HCT116 (cell line): ENCODE data around the gene FGF8. TPM values are rescaled to one million over a fixed set of nuclear protein-coding genes. Genes with fewer than 3 reads are reported as not detected.
A peak's percentile ranks its signal among the peaks of the same experiment; 100 is the strongest.

Experiments used
- ATAC-seq: fragments of 200-7000 bp; cut with Tn5 transposase; 2 replicates; pipeline ENCODE4 v1.9.1; 2020; ENCODE audit warnings: mild to moderate bottlenecking, moderate library complexity
- BruUV-seq: library from RNA; stranded (reverse); fragments of 400-500 nt; replicated peaks from 2 replicates; lab custom pipeline; 2021; lab: Mats Ljungman, UMichigan
- CTCF ChIA-PET: fragments of 300-600 bp; sonication (Branson Sonifier 250); formaldehyde crosslinking; loops from one replicate; lab custom pipeline; 2021; ENCODE audit warnings: antibody characterized with exemption; lab: Charles Lee
- POLR2A ChIA-PET: fragments of 300-600, 350-600 bp; sonication (Branson Sonifier 250); formaldehyde crosslinking; loops from one replicate; lab custom pipeline; 2021; ENCODE audit warnings: antibody characterized with exemption; lab: Charles Lee
- RAD21 ChIA-PET, 2 experiments: fragments of 300-600 bp; sonication (Branson Sonifier 250); formaldehyde crosslinking; loops; one replicate each; lab custom pipeline; 2023; ENCODE audit warnings: low total read pairs in 2 of 2; ENCODE audit not compliant: uncharacterized antibody in 2 of 2, unreplicated experiment in 2 of 2, low non-redundant PET in 1 of 2; lab: Charles Lee
- DNase-seq: peaks from one replicate; pipeline ENCODE4 v3.0.0-alpha.2; 2010; ENCODE audit warnings: low read depth, low spot score
- H2AFZ ChIP-seq: fragments of 200-600 bp; shearing (Covaris generic), sonication (generic); 2 replicates; pipeline ENCODE4 v1.6.1; 2017; ENCODE audit warnings: low read depth, mixed run types, mixed read lengths, antibody characterized with exemption, low read length; ENCODE audit not compliant: poor library complexity, severe bottlenecking
- H3K27ac ChIP-seq: 2 replicates; pipeline ENCODE4 v1.5.1; 2012; ENCODE audit warnings: low read depth, low read length
- H3K27me3 ChIP-seq: fragments of 200-600 bp; sonication (generic); 2 replicates; pipeline ENCODE4 v1.6.1; 2016; ENCODE audit warnings: mixed run types, low read length, mixed read lengths; ENCODE audit not compliant: insufficient read depth
- H3K36me3 ChIP-seq, 2 experiments: fragments of 200-500 bp in 1 of 2; fragments of 200-600 bp in 1 of 2; sonication (Bioruptor generic) in 1 of 2; sonication (generic) in 1 of 2; 2 replicates each; pipeline versions ENCODE4 v1.5.1 to v1.6.1; 2014 to 2016; ENCODE audit warnings: low read length in 2 of 2, inconsistent platforms in 1 of 2, mixed read lengths in 1 of 2, mixed run types in 1 of 2; ENCODE audit not compliant: insufficient read depth in 2 of 2, control insufficient read depth in 1 of 2
- H3K4me1 ChIP-seq, 2 experiments: fragments of 200-600 bp in 1 of 2; sonication (generic) in 1 of 2; 2 replicates each; pipeline versions ENCODE4 v1.5.1 to v1.6.1; 2012 to 2017; ENCODE audit warnings: low read length in 2 of 2, inconsistent platforms in 1 of 2, mild to moderate bottlenecking in 1 of 2, mixed read lengths in 1 of 2, mixed run types in 1 of 2, moderate library complexity in 1 of 2; ENCODE audit not compliant: insufficient read depth in 2 of 2, control insufficient read depth in 1 of 2
- H3K4me2 ChIP-seq: fragments of 200-600 bp; sonication (generic); 2 replicates; pipeline ENCODE4 v1.6.1; 2017; ENCODE audit warnings: mixed run types, low read length, mixed read lengths
- H3K4me3 ChIP-seq, 2 experiments: fragments of 200-600 bp in 1 of 2; sonication (generic) in 1 of 2; replicated peaks in 1 of 2; 2 replicates each; pipeline ENCODE4 v1.5.1; 2011 to 2016; ENCODE audit warnings: low read length in 2 of 2, control low read depth in 1 of 2, low read depth in 1 of 2, mild to moderate bottlenecking in 1 of 2, mixed read lengths in 1 of 2, mixed run types in 1 of 2
- H3K79me2 ChIP-seq: fragments of 200-600 bp; sonication (generic); 2 replicates; pipeline ENCODE4 v1.6.1; 2017; ENCODE audit warnings: mild to moderate bottlenecking, mixed run types, low read length, moderate library complexity, mixed read lengths; ENCODE audit not compliant: insufficient read depth
- H3K9ac ChIP-seq: fragments of 200-600 bp; sonication (generic); 2 replicates; pipeline ENCODE4 v1.6.1; 2016; ENCODE audit warnings: low read length, mixed read lengths
- H3K9me2 ChIP-seq: fragments of 200-600 bp; sonication (generic), shearing (Covaris generic); 2 replicates; pipeline ENCODE4 v1.6.1; 2017; ENCODE audit warnings: mixed run types, mild to moderate bottlenecking, moderate library complexity; ENCODE audit not compliant: insufficient read depth
- H3K9me3 ChIP-seq, 2 experiments: fragments of 200-500 bp in 1 of 2; fragments of 200-600 bp in 1 of 2; sonication (Bioruptor generic) in 1 of 2; sonication (generic) in 1 of 2; 2 replicates each; pipeline ENCODE4 v1.6.1; 2014 to 2017; ENCODE audit warnings: low read length in 2 of 2, mixed read lengths in 2 of 2, inconsistent platforms in 1 of 2, low read depth in 1 of 2, mild to moderate bottlenecking in 1 of 2, mixed run types in 1 of 2, moderate library complexity in 1 of 2; ENCODE audit not compliant: control insufficient read depth in 1 of 2, insufficient read depth in 1 of 2
- H4K20me1 ChIP-seq: fragments of 200-600 bp; sonication (generic), shearing (Covaris generic); 2 replicates; pipeline ENCODE4 v1.6.1; 2017; ENCODE audit warnings: mixed run types, mild to moderate bottlenecking, moderate library complexity; ENCODE audit not compliant: insufficient read depth
- POLR2AphosphoS5 ChIP-seq: IDR thresholded peaks from 2 replicates; pipeline ENCODE4 v1.6.1; 2011; ENCODE audit warnings: mild to moderate bottlenecking, low read depth, low read length, moderate library complexity
- RAD21 ChIP-seq: IDR thresholded peaks from 2 replicates; pipeline ENCODE4 v1.6.1; 2012; ENCODE audit warnings: low read depth, mild to moderate bottlenecking
- ZFX ChIP-seq: fragments of 450-650 bp; IDR thresholded peaks from 2 replicates; pipeline ENCODE4 v1.6.1; 2017
- intact Hi-C: fragments of 100-400 bp; cut with micrococcal nuclease; formaldehyde crosslinking; loops from 2 replicates; pipeline ENCODE4 v1.10.0; 2022
- total RNA-seq: library from RNA; stranded (reverse); gene quantifications from one replicate; pipeline ENCODE4 v1.2.1, GENCODE V29; 2021; ENCODE audit not compliant: unreplicated experiment
- TF ChIP-seq, protein P1 (sequence below): IDR thresholded peaks from 2 replicates; pipeline ENCODE4 v1.6.1; 2012; ENCODE audit warnings: low read depth

Gene FGF8
- total RNA-seq, 1 experiment from 2014 or later, result 2.7 TPM

DNA sequence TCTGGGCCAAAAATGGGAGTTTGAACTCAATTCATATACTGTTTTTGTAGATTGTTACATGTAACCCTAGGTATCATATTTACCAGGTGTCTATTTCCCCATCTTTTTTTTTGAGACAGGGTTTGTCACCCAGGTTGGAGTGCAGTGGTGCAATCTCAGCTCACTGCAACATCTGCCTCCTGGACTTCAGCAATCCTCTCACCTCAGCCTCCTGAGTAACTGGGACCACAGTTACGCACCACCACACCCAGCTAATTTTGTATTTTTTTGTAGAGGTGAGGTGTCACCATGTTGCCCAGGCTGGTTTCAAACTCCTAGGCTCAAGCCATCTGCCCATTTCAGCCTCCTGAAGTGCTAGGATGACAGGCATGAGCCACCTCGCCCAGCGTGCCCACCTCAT, 52.7 kb downstream of the FGF8 start:
- DNase-seq (no peak), ATAC-seq (no peak)
- no peak overlapping the region for H3K4me2 ChIP-seq
- no peaks in the 10 kb centered on the region for H4K20me1 ChIP-seq
- no peaks in the 10 kb centered on the region for H3K79me2 ChIP-seq
- H3K9ac ChIP-seq, result no peak overlapping the region
- no peak overlapping the region for H2AFZ ChIP-seq
- POLR2A ChIA-PET, result no interaction called here
- H3K27ac ChIP-seq, result no peak overlapping the region
- no TSS peak for BruUV-seq
- CTCF ChIA-PET, result interaction anchor here (1.8 kb wide), 1 partner anchor 121 kb away, joined by 6 read pairs; no protein-coding TSS in a partner anchor
- RAD21 ChIA-PET, result no interaction called here
- H3K9me3 ChIP-seq, result no peaks in the 10 kb centered on the region
- H3K9me2 ChIP-seq, result no peaks in the 10 kb centered on the region
- no peaks in the 10 kb centered on the region for H3K4me1 ChIP-seq
- intact Hi-C loops, result no loop called here
- TF ChIP-seq, protein P1, sequence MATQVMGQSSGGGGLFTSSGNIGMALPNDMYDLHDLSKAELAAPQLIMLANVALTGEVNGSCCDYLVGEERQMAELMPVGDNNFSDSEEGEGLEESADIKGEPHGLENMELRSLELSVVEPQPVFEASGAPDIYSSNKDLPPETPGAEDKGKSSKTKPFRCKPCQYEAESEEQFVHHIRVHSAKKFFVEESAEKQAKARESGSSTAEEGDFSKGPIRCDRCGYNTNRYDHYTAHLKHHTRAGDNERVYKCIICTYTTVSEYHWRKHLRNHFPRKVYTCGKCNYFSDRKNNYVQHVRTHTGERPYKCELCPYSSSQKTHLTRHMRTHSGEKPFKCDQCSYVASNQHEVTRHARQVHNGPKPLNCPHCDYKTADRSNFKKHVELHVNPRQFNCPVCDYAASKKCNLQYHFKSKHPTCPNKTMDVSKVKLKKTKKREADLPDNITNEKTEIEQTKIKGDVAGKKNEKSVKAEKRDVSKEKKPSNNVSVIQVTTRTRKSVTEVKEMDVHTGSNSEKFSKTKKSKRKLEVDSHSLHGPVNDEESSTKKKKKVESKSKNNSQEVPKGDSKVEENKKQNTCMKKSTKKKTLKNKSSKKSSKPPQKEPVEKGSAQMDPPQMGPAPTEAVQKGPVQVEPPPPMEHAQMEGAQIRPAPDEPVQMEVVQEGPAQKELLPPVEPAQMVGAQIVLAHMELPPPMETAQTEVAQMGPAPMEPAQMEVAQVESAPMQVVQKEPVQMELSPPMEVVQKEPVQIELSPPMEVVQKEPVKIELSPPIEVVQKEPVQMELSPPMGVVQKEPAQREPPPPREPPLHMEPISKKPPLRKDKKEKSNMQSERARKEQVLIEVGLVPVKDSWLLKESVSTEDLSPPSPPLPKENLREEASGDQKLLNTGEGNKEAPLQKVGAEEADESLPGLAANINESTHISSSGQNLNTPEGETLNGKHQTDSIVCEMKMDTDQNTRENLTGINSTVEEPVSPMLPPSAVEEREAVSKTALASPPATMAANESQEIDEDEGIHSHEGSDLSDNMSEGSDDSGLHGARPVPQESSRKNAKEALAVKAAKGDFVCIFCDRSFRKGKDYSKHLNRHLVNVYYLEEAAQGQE, result no peak
- no peak for TF ChIP-seq RAD21
- TF ChIP-seq, all 23 proteins: peak for 0
- H3K27me3 ChIP-seq, result no peaks in the 10 kb centered on the region
- H3K4me3 ChIP-seq, result no peak overlapping the region
- H3K36me3 ChIP-seq, result no peaks in the 10 kb centered on the region

GRCh38 chr10:101721806-101722205, 54.1 kb downstream of the FGF8 start:
- Histone ChIP-seq H4K20me1 (no peaks in the 10 kb centered on the region), H3K79me2 (no peaks in the 10 kb centered on the region), H3K9ac (no peak overlapping the region), H3K36me3 (no peaks in the 10 kb centered on the region), H2AFZ (no peak overlapping the region), H3K9me3 (no peaks in the 10 kb centered on the region), H3K27ac (no peak overlapping the region), H3K4me2 (no peak overlapping the region), H3K4me3 (no peak overlapping the region), H3K4me1 (no peaks in the 10 kb centered on the region; a peak in 1 of 4 replicates), H3K27me3 (no peaks in the 10 kb centered on the region), H3K9me2 (no peaks in the 10 kb centered on the region)
- POLR2A ChIA-PET, result no interaction called here
- TF ChIP-seq RAD21 (no peak), POLR2AphosphoS5 (no peak), ZFX (0 out of 2 replicates have a peak, but pooled peaks have one; percentile 7)
- DNase-seq (no peak), ATAC-seq (no peak)
- BruUV-seq, result no TSS peak
- RAD21 ChIA-PET, result no interaction called here
- CTCF ChIA-PET, result interaction anchor here (1.8 kb wide), 1 partner anchor 119 kb away, joined by 6 read pairs; no protein-coding TSS in a partner anchor
- intact Hi-C loops, result no loop called here
